Stimulated activated CD8-positive, alpha-beta memory T cell treated with anti-CD3 and anti-CD28 coated beads, Interleukin-2, amount 100 ng/mL, for 1 hour (primary cell): ENCODE data around the gene DHX36.

Experiments used
- DNase-seq, 2 donors: peaks; one replicate each; pipeline ENCODE4 v3.0.0-alpha.2; 2020; ENCODE audit warnings: low read depth in 2 of 2

DHX36 gene, protein sequence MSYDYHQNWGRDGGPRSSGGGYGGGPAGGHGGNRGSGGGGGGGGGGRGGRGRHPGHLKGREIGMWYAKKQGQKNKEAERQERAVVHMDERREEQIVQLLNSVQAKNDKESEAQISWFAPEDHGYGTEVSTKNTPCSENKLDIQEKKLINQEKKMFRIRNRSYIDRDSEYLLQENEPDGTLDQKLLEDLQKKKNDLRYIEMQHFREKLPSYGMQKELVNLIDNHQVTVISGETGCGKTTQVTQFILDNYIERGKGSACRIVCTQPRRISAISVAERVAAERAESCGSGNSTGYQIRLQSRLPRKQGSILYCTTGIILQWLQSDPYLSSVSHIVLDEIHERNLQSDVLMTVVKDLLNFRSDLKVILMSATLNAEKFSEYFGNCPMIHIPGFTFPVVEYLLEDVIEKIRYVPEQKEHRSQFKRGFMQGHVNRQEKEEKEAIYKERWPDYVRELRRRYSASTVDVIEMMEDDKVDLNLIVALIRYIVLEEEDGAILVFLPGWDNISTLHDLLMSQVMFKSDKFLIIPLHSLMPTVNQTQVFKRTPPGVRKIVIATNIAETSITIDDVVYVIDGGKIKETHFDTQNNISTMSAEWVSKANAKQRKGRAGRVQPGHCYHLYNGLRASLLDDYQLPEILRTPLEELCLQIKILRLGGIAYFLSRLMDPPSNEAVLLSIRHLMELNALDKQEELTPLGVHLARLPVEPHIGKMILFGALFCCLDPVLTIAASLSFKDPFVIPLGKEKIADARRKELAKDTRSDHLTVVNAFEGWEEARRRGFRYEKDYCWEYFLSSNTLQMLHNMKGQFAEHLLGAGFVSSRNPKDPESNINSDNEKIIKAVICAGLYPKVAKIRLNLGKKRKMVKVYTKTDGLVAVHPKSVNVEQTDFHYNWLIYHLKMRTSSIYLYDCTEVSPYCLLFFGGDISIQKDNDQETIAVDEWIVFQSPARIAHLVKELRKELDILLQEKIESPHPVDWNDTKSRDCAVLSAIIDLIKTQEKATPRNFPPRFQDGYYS

DNA sequence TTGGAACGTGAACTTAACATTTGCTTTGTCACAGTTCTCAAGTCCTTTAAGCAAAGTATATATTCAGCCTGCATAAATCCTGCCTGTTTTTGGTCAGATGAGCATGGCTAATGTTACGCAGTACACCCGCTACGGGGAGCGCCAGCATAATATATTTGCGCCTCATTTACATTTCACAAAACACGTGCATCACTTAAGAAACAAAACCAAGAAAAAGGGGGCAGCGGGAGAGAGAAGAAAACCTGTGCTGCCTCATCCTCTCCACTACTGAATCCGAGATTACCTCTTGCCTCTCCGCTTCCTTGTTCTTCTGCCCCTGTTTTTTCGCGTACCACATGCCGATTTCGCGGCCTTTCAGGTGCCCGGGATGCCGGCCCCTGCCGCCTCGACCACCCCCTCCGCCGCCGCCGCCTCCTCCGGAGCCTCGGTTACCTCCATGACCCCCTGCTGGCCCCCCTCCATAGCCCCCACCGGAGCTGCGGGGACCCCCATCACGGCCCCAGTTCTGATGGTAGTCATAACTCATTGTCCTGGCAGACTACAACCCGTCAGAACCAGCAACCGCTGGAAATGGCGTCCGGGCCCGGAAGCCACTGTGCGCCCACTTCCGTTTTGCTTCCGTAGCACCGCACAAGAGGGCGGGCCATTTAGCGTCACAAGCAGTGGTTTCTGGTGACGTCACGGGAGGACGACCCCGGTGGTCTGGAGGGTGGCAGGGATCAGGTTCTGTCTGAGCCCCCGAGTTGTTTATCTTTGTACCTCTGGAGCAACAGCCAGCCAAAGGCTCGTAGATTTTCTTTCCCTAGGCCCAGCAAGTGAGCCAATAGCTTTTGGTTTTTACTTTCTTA lies at the start of gene DHX36:
Gene DHX36 (minus strand): TSS at position 597 of the 848 bp plus-strand sequence. CDS start 71 bp downstream, at position 526.
- peak; percentile 75 to 84 for DNase-seq

DNA sequence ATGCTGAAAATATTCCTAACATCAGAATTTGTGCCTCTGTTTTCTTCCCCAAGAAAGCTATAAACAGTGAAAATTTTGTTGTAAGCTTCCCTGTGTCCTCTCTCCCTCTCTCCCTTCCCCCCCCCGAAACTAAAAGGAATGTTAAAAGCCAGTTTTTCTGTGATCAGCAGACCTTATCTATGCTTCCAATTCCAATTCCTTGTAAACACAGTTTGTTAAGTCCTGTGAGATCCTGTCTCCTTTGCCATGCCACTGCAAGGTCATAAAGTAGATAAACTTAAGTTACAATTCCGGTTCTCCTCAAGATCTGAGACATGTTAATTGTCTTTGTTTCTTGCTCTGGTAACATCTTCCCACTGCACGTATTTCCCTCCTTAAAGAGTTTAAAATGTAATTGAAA lies 42.9 kb upstream of the DHX36 start:
- DNase-seq: no peak

GRCh38 chr3:154364849-154365248 lies 40.6 kb upstream of the DHX36 start:
- DNase-seq: no peak

GRCh38 chr3:154361099-154361498 lies 36.8 kb upstream of the DHX36 start:
- no peak for DNase-seq

- no peak for DNase-seq
Observed at GRCh38 chr3:154356009-154356408, 31.7 kb upstream of the DHX36 start.

GRCh38 chr3:154349223-154349622 lies 24.9 kb upstream of the DHX36 start:
- no peak for DNase-seq

- DNase-seq: no peak
Observed at GRCh38 chr3:154345422-154346122, 21.3 kb upstream of the DHX36 start.

GRCh38 chr3:154338570-154338969 lies 14.3 kb upstream of the DHX36 start:
- no peak for DNase-seq

DNA sequence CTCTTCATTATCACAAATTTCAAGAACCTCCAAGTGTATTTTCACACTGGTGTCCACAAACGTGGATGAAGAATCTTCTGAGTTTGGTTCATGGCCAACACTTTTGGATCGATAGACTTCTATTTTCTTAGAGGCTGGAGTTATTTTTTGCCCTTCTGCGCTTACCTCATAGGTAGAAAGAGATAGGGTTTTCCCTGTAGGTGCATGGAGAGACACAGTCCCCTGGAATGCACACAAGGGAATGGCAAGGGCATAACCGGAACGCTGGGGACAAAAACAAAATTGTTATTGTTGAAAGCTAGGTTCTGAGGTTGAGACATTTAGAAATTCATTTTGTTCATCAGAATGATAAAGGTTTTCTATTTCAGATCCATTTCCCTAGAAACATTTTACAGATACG lies 13.7 kb upstream of the DHX36 start:
- no peak for DNase-seq

DNA sequence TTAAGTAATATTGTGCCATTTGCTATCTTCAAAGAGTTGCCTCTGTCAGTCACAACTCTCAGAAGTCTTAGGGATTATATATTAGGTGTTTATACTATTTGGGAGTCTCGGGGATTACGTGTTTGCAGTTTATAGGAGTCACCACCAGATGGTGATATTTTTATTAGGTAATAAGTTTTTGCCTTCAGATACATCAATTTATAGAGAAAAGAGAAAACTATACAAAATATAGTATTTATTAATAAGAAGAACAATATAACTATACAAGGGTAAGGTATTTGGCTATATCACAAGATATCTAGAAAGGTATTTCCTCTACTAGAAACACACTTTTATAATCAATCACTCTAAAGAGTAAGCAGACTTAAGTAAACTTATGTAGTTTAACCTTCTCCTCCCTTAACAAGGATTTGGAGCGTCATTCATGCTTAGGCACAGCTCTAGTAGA lies 10.7 kb upstream of the DHX36 start:
- DNase-seq: no peak

- no peak for DNase-seq
Observed at GRCh38 chr3:154327871-154328270, 3.6 kb upstream of the DHX36 start.

DNA sequence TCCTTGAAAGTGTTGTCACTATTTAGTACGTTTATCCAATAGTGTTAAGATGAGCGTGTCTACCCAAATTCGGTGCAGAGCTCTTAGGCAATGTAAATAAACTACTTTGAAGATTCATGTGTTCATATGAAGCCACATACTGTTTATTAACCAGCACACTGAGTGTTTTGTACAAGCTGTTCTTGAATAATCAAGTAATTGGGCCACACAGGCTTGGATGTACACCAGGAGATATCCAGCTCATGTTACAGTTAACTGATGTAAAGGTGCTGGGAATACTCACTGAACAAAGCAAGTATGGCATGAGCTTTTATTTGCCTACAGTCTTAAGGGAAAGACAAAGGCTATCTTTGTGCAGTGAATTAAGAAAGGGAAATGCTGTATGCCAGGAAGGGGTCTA lies 632 bp upstream of the DHX36 start:
- no peak for DNase-seq

DNA sequence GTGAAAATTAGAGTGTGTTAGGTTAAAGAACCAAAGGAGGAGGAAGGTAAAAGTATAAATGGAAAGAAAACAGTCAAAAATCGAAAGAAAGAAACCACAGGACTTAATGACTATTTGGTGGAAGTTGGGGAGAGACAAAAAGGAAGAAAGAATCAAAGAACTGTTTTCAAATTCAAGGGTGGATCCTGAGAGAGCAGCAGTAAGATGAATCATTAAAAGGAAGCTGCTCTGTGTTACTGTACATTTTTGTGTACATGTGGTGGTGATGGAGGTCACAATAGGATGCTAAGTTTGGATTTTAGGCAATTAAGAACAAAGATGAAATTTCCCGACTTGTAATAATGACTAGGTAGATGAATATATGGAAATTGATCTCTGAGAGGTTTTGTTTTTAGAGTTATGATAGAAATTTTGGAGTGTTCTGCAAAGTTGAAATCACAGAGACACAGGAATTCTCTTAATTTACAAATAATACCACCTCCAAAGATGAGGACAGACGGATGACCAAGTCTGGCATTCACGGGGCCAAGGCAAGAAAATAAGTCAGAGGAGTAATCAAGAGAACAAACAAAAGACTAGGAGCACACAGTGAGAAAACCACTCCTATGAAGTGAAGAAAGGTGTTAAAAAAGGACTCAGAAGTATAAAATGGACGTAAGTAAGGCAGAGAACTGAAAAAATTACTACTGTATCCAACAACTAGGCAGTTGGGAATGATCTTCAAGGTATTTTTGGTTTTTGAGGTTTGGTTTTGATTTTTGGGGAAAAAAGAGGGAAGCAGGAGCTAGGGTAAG lies 7.1 kb downstream of the DHX36 start:
- no peak for DNase-seq

DNA sequence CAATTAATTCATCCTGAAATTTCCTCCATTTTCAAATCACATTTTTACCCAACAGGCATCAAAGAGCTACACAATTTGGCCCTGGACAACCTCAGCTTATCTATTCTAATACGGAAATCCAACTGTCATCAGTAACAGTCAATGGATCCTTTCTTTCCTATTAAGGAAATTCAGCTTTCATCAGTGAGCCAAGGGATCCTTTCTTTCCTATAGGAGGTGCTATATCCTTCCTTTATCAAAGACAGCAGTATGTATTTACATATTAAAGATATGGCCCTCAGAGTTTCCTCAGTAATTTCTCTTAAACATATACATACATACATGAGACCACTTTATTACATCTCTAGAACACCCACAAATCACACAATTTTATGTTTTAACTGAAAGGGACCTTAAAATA lies 10.1 kb downstream of the DHX36 start:
- no peak for DNase-seq

DNA sequence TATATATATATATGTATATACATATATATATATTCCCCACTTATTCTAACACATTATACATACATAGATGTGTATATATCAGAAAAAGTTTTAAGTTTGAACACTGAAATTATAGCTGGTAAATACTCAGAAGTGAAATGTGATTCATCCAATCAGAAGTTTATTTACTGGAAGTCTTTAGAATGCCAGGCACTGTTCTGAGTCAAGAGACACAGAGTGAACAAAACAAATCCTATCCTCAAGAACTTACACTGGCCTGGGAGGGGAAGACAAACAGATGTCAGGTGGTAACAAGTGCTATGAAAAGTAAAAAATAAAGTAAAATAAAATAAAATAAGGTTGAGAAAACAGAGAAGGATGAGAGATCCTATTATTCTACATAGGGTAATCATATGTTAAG lies 13.4 kb downstream of the DHX36 start:
- no peak for DNase-seq

GRCh38 chr3:154307363-154307762 lies 16.9 kb downstream of the DHX36 start:
- DNase-seq: no peak

DNA sequence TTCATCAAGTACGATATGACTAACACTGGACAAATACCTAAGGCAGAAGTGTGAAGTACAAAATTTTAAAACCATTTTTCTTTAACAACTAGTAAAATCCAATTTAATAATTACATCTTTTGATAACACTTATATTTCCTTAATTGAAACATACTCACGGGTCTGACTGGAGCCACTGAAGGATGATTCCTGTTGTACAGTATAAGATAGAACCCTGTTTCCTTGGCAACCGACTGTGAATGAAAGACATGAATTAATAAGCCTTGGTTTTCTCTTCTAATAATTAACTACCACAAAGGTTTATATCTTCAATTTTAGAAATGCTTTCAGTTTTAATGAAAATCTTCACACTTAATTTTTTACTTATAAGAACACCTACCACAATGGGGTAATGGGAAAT lies 19.4 kb downstream of the DHX36 start:
- DNase-seq: no peak

- no peak for DNase-seq
Observed at GRCh38 chr3:154304116-154304786, 20.0 kb downstream of the DHX36 start.

GRCh38 chr3:154301561-154301960 lies 22.7 kb downstream of the DHX36 start:
- no peak for DNase-seq

GRCh38 chr3:154294016-154294415 lies 30.3 kb downstream of the DHX36 start:
- no peak for DNase-seq
